ENCODE data around the gene CDC14B.
"Not testable (repeated sequence)": the region's sequence is repeated elsewhere in the genome, so short reads cannot be mapped to it uniquely, and the experiment has no call there.

Gene CDC14B

GRCh38 chr9:96619491-96620180, at the start of gene CDC14B:
Gene CDC14B (minus strand): TSS chr9:96619843. CDS start chr9:96619378, 465 bp downstream.
- Mint-ChIP-seq H3K4me1 (ENCODE audit: low read depth) (peaks cover 12% of the 10 kb centered on the region), H3K36me3 (no peaks in the 10 kb centered on the region), H3K4me3 (peak within 1 kb of the TSS; percentile 78), H3K27ac (no peak within 1 kb of the TSS), H3K9me3 (ENCODE audit: low read depth) (no peaks in the 10 kb centered on the region), H3K27me3 (peaks cover 34% of the 10 kb centered on the region)

- no peaks in the 10 kb centered on the region for H3K9me3 Mint-ChIP-seq (ENCODE audit: low read depth)
- H3K36me3 Mint-ChIP-seq: no peaks in the 10 kb centered on the region
- H3K27me3 Mint-ChIP-seq: peaks cover 6% of the 10 kb centered on the region
- no peaks in the 10 kb centered on the region for H3K4me1 Mint-ChIP-seq (ENCODE audit: low read depth)
- no peak overlapping the region for H3K4me3 Mint-ChIP-seq
- H3K27ac Mint-ChIP-seq: no peak overlapping the region
Observed at GRCh38 chr9:96668868-96669534, 49.4 kb upstream of the CDC14B start.

- Mint-ChIP-seq H3K36me3 (no peaks in the 10 kb centered on the region), H3K4me3 (no peak overlapping the region), H3K27me3 (peaks cover 8% of the 10 kb centered on the region), H3K9me3 (ENCODE audit: low read depth) (no peaks in the 10 kb centered on the region), H3K4me1 (ENCODE audit: low read depth) (no peaks in the 10 kb centered on the region), H3K27ac (no peak overlapping the region)
Observed at GRCh38 chr9:96667363-96667728, 47.7 kb upstream of the CDC14B start.

GRCh38 chr9:96666653-96667362, 47.2 kb upstream of the CDC14B start:
- H3K4me1 Mint-ChIP-seq (ENCODE audit: low read depth); H3K36me3 Mint-ChIP-seq; H3K4me3 Mint-ChIP-seq; H3K27ac Mint-ChIP-seq; H3K9me3 Mint-ChIP-seq (ENCODE audit: low read depth): not testable (repeated sequence)
- H3K27me3 Mint-ChIP-seq: peaks cover 11% of the 10 kb centered on the region

- H3K27me3 Mint-ChIP-seq: peaks cover 11% of the 10 kb centered on the region
- no peaks in the 10 kb centered on the region for H3K4me1 Mint-ChIP-seq (ENCODE audit: low read depth)
- no peaks in the 10 kb centered on the region for H3K9me3 Mint-ChIP-seq (ENCODE audit: low read depth)
- H3K27ac Mint-ChIP-seq: no peak overlapping the region
- no peak overlapping the region for H3K4me3 Mint-ChIP-seq
- no peaks in the 10 kb centered on the region for H3K36me3 Mint-ChIP-seq
Observed at GRCh38 chr9:96665789-96666188, 46.1 kb upstream of the CDC14B start.

GRCh38 chr9:96663506-96664120, 44.0 kb upstream of the CDC14B start:
- H3K36me3 Mint-ChIP-seq: no peaks in the 10 kb centered on the region
- no peak overlapping the region for H3K4me3 Mint-ChIP-seq
- H3K27ac Mint-ChIP-seq: no peak overlapping the region

GRCh38 chr9:96661711-96662110, 42.1 kb upstream of the CDC14B start:
- Mint-ChIP-seq H3K4me3 (no peak overlapping the region), H3K27ac (no peak overlapping the region), H3K36me3 (no peaks in the 10 kb centered on the region), H3K4me1 (ENCODE audit: low read depth) (no peaks in the 10 kb centered on the region), H3K27me3 (peaks cover 11% of the 10 kb centered on the region), H3K9me3 (ENCODE audit: low read depth) (no peaks in the 10 kb centered on the region)

More at GRCh38 chr9:96663506-96664120, 44.0 kb upstream of the CDC14B start:
- Mint-ChIP-seq H3K4me1 (ENCODE audit: low read depth) (no peaks in the 10 kb centered on the region), H3K9me3 (ENCODE audit: low read depth) (no peaks in the 10 kb centered on the region), H3K27me3 (peaks cover 11% of the 10 kb centered on the region)

GRCh38 chr9:96660692-96661248, 41.1 kb upstream of the CDC14B start:
- Mint-ChIP-seq H3K9me3 (ENCODE audit: low read depth) (no peaks in the 10 kb centered on the region), H3K27ac (no peak overlapping the region), H3K4me1 (ENCODE audit: low read depth) (peaks cover 6% of the 10 kb centered on the region), H3K27me3 (peaks cover 9% of the 10 kb centered on the region), H3K36me3 (no peaks in the 10 kb centered on the region), H3K4me3 (no peak overlapping the region)

- no peaks in the 10 kb centered on the region for H3K27me3 Mint-ChIP-seq
- H3K4me1 Mint-ChIP-seq (ENCODE audit: low read depth): peaks cover 16% of the 10 kb centered on the region
- H3K36me3 Mint-ChIP-seq: no peaks in the 10 kb centered on the region
- H3K4me3 Mint-ChIP-seq: peak within 1 kb of the TSS; percentile 91
- peak within 1 kb of the TSS; percentile 84 for H3K27ac Mint-ChIP-seq
- no peaks in the 10 kb centered on the region for H3K9me3 Mint-ChIP-seq (ENCODE audit: low read depth)
Observed at GRCh38 chr9:96655198-96655851, 35.7 kb upstream of the CDC14B start, which contains the start of gene PRXL2C. Gene PRXL2C (minus strand): TSS chr9:96655317. CDS start chr9:96655281, 36 bp downstream.

GRCh38 chr9:96654450-96655197, 35.0 kb upstream of the CDC14B start:
- H3K4me3 Mint-ChIP-seq: peak overlapping the region; percentile 91
- H3K36me3 Mint-ChIP-seq: peaks cover 1% of the 10 kb centered on the region
- H3K27me3 Mint-ChIP-seq: no peaks in the 10 kb centered on the region
- H3K27ac Mint-ChIP-seq: peak overlapping the region; percentile 84
- no peaks in the 10 kb centered on the region for H3K9me3 Mint-ChIP-seq (ENCODE audit: low read depth)
- peaks cover 16% of the 10 kb centered on the region for H3K4me1 Mint-ChIP-seq (ENCODE audit: low read depth)

- peaks cover 6% of the 10 kb centered on the region for H3K36me3 Mint-ChIP-seq
- no peaks in the 10 kb centered on the region for H3K27me3 Mint-ChIP-seq
- no peaks in the 10 kb centered on the region for H3K9me3 Mint-ChIP-seq (ENCODE audit: low read depth)
- H3K27ac Mint-ChIP-seq: no peak overlapping the region
- no peak overlapping the region for H3K4me3 Mint-ChIP-seq
- peaks cover 16% of the 10 kb centered on the region for H3K4me1 Mint-ChIP-seq (ENCODE audit: low read depth)
Observed at GRCh38 chr9:96651626-96652025, 32.0 kb upstream of the CDC14B start.

- H3K4me3 Mint-ChIP-seq: no peak overlapping the region
- no peaks in the 10 kb centered on the region for H3K9me3 Mint-ChIP-seq (ENCODE audit: low read depth)
- H3K36me3 Mint-ChIP-seq: peaks cover 11% of the 10 kb centered on the region
- H3K27me3 Mint-ChIP-seq: no peaks in the 10 kb centered on the region
- H3K27ac Mint-ChIP-seq: no peak overlapping the region
- H3K4me1 Mint-ChIP-seq (ENCODE audit: low read depth): peaks cover 7% of the 10 kb centered on the region
Observed at GRCh38 chr9:96649620-96650324, 30.1 kb upstream of the CDC14B start.

Data from activated naive CD8-positive, alpha-beta T cell (primary cell).